Umbilical cord (tissue), 2 donors: ENCODE data around the gene UMOD. TPM values are rescaled to one million over a fixed set of nuclear protein-coding genes. Genes with fewer than 3 reads are reported as not detected.

Experiments
- DNase-seq: peaks from one replicate; pipeline ENCODE4 v3.0.0-alpha.2; 2015; ENCODE audit warnings: low spot score
- total RNA-seq: library from RNA; depleted of rRNA; stranded (reverse); fragments of >200 nt; gene quantifications from one replicate; pipeline ENCODE4 v1.2.3, GENCODE V29; 2014; ENCODE audit warnings: low replicate concordance; ENCODE audit not compliant: insufficient read depth

UMOD gene
- total RNA-seq, 1 donor from 2014 or later: 2.6 TPM

GRCh38 chr16:20302389-20302788 lies 50.1 kb downstream of the UMOD start:
- no peak for DNase-seq

- no peak for DNase-seq
These were observed 50.7 kb downstream of the UMOD start for GRCh38 chr16:20301840-20302239.

- peak; percentile 3 for DNase-seq
These were observed 52.0 kb downstream of the UMOD start for GRCh38 chr16:20300312-20301097.

DNA sequence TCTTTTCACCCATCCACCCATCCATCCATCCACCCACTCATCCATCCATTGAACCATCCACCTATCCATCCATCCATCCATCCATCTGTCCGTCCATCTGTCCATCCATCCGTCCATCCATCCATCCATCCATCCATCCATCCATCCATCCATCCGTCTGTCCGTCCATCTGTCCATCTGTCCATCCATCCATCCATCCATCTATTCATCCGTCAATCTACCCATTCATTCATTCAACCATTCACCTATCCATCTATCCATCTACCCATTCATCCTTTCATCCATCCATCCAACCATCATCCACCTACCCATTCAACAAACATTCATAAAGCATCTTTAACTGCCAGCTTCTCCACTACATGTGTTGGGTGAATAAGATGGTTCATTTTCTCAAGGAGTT lies 54.1 kb downstream of the UMOD start:
- DNase-seq: no peak

GRCh38 chr16:20291208-20292206 lies 61.0 kb downstream of the UMOD start:
- no peak for DNase-seq

DNA sequence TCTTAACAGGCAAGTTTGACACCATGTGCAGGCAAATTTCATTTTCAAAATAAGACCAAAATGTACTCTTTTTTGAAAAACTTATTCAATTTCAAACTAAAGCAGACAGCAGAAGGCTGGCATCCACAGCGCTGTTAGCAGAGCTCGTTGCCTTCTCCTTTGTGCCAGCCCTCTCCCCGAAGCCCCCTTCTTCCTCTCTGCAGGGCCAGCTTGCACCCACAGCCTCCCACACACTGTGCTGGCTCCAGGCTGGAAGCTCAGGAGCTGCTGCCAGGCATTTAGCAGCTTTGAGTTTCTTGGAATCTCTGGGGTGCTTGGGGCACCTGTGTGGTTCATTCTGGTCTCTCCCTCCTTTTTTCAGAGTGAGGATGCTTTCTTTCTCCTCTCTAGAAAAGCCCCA lies 62.9 kb downstream of the UMOD start:
- no peak for DNase-seq

- DNase-seq: no peak
These were observed 66.5 kb downstream of the UMOD start for GRCh38 chr16:20285993-20286499.

Other genes starting within 250 kb of the UMOD start
- not detected for gene GP2, start 25.2 kb downstream of the UMOD start, total RNA-seq
- gene PDILT, start 52.0 kb upstream of the UMOD start, total RNA-seq: not detected
- gene ACSM5, start 56.8 kb upstream of the UMOD start, total RNA-seq: 9.9 TPM
- gene ACSM2A, start 98.8 kb upstream of the UMOD start, total RNA-seq: 5.1 TPM
- gene ACSM2B, start 223.7 kb upstream of the UMOD start, total RNA-seq: 4.6 TPM